Tibial nerve (tissue), 4 donors: ENCODE data around the gene OR52A5. TPM values are rescaled to one million over a fixed set of nuclear protein-coding genes. Genes with fewer than 3 reads are reported as not detected.

Source experiments
- DNase-seq, 2 donors: peaks; one replicate each; pipeline ENCODE4 v3.0.0-alpha.2; 2019; ENCODE audit warnings: low spot score in 2 of 2
- H3K27ac ChIP-seq, 4 donors: fragments of 200-600 bp; sonication (generic) in 3 of 4; one replicate each; pipeline ENCODE4 v1.5.1; 2017 to 2019; ENCODE audit warnings: mild to moderate bottlenecking in 1 of 4
- H3K27me3 ChIP-seq, 2 donors: fragments of 200-600 bp; sonication (generic) in 1 of 2; one replicate each; pipeline versions ENCODE4 v1.5.1 to v1.6.0; 2017 to 2019
- H3K36me3 ChIP-seq, 3 donors: fragments of 200-600 bp; sonication (generic); one replicate each; pipeline ENCODE4 v1.5.1; 2018 to 2019
- H3K4me1 ChIP-seq, 4 donors: fragments of 200-600 bp; sonication (generic) in 3 of 4; one replicate each; pipeline ENCODE4 v1.5.1; 2017 to 2019
- H3K4me3 ChIP-seq, 4 donors: fragments of 200-600 bp; sonication (generic) in 3 of 4; one replicate each; pipeline ENCODE4 v1.5.1; 2017 to 2019; ENCODE audit warnings: mild to moderate bottlenecking in 1 of 4, moderate library complexity in 1 of 4
- H3K9me3 ChIP-seq, 4 donors: fragments of 200-600 bp; sonication (generic) in 3 of 4; one replicate each; pipeline ENCODE4 v1.5.1; 2017 to 2019
- EP300 ChIP-seq, 2 donors: sonication (generic); formaldehyde crosslinking; IDR thresholded peaks; one replicate each; pipeline ENCODE4 v1.6.1; 2017; ENCODE audit warnings: antibody characterized with exemption in 2 of 2, mild to moderate bottlenecking in 1 of 2
- POLR2A ChIP-seq, 2 donors: fragments of 450-650 bp; IDR thresholded peaks; one replicate each; pipeline ENCODE4 v1.6.1; 2017; ENCODE audit warnings: antibody characterized with exemption in 2 of 2, mild to moderate bottlenecking in 2 of 2, moderate library complexity in 2 of 2
- WGBS, 2 donors: methylation state at CpG; one replicate each; pipeline ENCODE4 v1.1.5; 2018; 5-methylcytosine and 5-hydroxymethylcytosine counted together
- total RNA-seq, 4 donors: library from RNA; depleted of rRNA; stranded (reverse); fragments of >200 nt; gene quantifications; one replicate each; pipeline ENCODE4 v1.1.0, GENCODE V29; 2016
- TF ChIP-seq, protein P1 (sequence below), 5 experiments: fragments of 200-600 bp in 3 of 5; fragments of 450-650 bp in 2 of 5; sonication (generic) in 3 of 5; IDR thresholded peaks; one replicate each; pipeline ENCODE4 v1.5.1; 2016 to 2019; ENCODE audit warnings: antibody characterized with exemption in 5 of 5, mild to moderate bottlenecking in 3 of 5, moderate library complexity in 2 of 5

The OR52A5 gene
- total RNA-seq, 4 donors from 2014 or later: not detected

DNA sequence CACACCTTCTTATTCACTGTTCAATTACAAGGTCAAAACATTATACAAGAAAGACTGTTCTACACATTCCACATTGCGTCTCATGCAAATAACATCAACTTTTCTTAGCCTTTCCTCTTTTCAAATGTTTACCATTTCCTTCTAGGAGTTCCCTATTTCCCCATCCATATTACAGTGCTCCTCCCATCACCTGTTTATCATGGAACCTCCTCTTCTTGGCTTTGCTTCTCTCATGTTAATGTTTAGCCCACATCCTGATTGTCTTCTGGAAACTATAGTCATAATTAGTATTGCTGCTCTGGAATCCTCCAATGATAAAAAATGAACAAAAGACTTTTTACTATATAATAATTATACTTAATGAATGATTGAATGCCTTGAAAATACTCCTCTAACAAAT, 47.5 kb downstream of the OR52A5 start:
- no peak overlapping the region for H3K4me3 ChIP-seq
- H3K27me3 ChIP-seq: no peaks in the 10 kb centered on the region
- no peaks in the 10 kb centered on the region for H3K36me3 ChIP-seq
- H3K4me1 ChIP-seq: no peaks in the 10 kb centered on the region
- no peaks in the 10 kb centered on the region for H3K9me3 ChIP-seq
- H3K27ac ChIP-seq: no peak overlapping the region
- DNase-seq: no peak
- TF ChIP-seq POLR2A (IDR thresholded peaks at IDR 0.05) (no peak), EP300 (IDR thresholded peaks at IDR 0.05) (no peak)
- TF ChIP-seq, protein P1, sequence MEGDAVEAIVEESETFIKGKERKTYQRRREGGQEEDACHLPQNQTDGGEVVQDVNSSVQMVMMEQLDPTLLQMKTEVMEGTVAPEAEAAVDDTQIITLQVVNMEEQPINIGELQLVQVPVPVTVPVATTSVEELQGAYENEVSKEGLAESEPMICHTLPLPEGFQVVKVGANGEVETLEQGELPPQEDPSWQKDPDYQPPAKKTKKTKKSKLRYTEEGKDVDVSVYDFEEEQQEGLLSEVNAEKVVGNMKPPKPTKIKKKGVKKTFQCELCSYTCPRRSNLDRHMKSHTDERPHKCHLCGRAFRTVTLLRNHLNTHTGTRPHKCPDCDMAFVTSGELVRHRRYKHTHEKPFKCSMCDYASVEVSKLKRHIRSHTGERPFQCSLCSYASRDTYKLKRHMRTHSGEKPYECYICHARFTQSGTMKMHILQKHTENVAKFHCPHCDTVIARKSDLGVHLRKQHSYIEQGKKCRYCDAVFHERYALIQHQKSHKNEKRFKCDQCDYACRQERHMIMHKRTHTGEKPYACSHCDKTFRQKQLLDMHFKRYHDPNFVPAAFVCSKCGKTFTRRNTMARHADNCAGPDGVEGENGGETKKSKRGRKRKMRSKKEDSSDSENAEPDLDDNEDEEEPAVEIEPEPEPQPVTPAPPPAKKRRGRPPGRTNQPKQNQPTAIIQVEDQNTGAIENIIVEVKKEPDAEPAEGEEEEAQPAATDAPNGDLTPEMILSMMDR (IDR thresholded peaks at IDR 0.05): no peak
- WGBS, 2 donors: 91 to 93% methylated on average over 1 of the region's 1 CpG

DNA sequence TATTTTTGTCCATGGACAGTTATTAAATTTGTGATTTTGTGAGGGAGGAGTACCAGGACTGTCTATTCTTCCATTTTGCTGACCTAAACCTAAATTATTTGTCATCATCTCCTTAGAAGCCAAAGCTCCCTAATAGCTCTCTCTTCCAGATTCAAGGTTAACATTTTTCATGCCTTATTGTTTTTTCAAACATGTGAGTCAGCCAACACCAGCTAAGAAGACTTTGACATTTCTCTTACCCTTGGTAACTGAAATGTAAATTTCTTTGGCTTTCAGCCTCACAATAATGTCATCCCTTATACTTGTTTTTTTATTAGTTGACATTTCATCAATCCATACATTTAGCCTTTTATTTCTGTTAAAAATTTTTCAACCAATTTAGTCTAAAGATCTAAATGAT, 49.6 kb downstream of the OR52A5 start:
- no peaks in the 10 kb centered on the region for H3K9me3 ChIP-seq
- no peaks in the 10 kb centered on the region for H3K4me1 ChIP-seq
- TF ChIP-seq, protein P1 (IDR thresholded peaks at IDR 0.05): no peak
- TF ChIP-seq POLR2A (IDR thresholded peaks at IDR 0.05) (no peak), EP300 (IDR thresholded peaks at IDR 0.05) (no peak)
- no peak for DNase-seq
- no peak overlapping the region for H3K4me3 ChIP-seq
- H3K27me3 ChIP-seq: no peaks in the 10 kb centered on the region
- H3K36me3 ChIP-seq: no peaks in the 10 kb centered on the region
- no peak overlapping the region for H3K27ac ChIP-seq

DNA sequence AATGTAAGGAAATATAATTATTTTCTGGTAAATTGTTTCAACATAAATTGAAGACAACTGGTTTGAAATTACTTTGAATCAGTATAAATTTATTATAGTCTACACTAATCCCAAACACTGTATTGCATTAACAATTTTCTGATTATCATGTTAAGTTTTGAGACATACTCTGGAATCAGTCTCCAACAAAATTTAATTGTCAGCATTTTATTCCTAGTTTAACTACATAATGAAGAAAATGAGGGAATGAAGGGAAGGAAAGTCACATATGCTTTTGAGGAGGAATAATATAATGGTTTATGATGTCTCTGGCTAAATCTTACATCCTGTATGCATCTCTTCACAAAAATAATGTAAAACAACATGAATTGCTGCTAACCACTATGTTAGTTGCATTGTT, 54.6 kb downstream of the OR52A5 start:
- no peak for DNase-seq
- no peak overlapping the region for H3K4me3 ChIP-seq
- TF ChIP-seq POLR2A (IDR thresholded peaks at IDR 0.05) (no peak), EP300 (IDR thresholded peaks at IDR 0.05) (no peak)
- TF ChIP-seq, protein P1 (IDR thresholded peaks at IDR 0.05): no peak
- H3K9me3 ChIP-seq: no peaks in the 10 kb centered on the region
- H3K27me3 ChIP-seq: no peaks in the 10 kb centered on the region
- no peaks in the 10 kb centered on the region for H3K4me1 ChIP-seq
- H3K36me3 ChIP-seq: no peaks in the 10 kb centered on the region
- H3K27ac ChIP-seq: no peak overlapping the region

DNA sequence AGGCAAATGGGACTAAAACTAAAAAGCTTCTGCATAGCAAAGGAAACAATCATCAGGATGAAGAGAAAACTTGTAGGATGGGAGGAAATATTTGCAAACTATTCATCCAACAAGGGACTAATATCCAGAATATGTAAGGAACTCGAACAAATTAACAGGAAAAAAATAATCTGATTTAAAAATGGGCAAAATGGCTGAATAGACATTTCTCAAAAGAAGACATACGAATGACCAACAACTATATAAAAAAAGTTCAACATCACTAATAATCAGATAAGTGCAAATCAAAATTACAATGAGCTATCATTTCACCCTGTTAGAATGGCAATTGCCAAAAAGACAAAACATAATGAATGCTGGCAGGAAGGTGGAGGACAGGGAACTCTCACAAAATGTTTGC, 56.8 kb downstream of the OR52A5 start:
- no peaks in the 10 kb centered on the region for H3K4me1 ChIP-seq
- WGBS, 2 donors: 77 to 82% methylated on average over 2 of the region's 2 CpGs
- DNase-seq: no peak
- no peaks in the 10 kb centered on the region for H3K36me3 ChIP-seq
- no peak overlapping the region for H3K4me3 ChIP-seq
- H3K9me3 ChIP-seq: no peaks in the 10 kb centered on the region
- TF ChIP-seq, protein P1 (IDR thresholded peaks at IDR 0.05): no peak
- H3K27me3 ChIP-seq: no peaks in the 10 kb centered on the region
- H3K27ac ChIP-seq: no peak overlapping the region

Other genes with a start within 250 kb of the OR52A5 start
- not detected for gene OR51A7, start 234.6 kb downstream of the OR52A5 start, total RNA-seq
- gene OR51G2, start 219.0 kb downstream of the OR52A5 start, total RNA-seq: not detected
- not detected for gene OR51G1, start 214.0 kb downstream of the OR52A5 start, total RNA-seq
- not detected for gene OR51A4, start 190.8 kb downstream of the OR52A5 start, total RNA-seq
- gene OR51A2, start 182.6 kb downstream of the OR52A5 start, total RNA-seq: not detected
- not detected for gene OR51L1, start 143.5 kb downstream of the OR52A5 start, total RNA-seq
- not detected for gene OR52J3, start 91.8 kb downstream of the OR52A5 start, total RNA-seq
- not detected for gene OR52E2, start 78.7 kb downstream of the OR52A5 start, total RNA-seq
- not detected for gene OR52E1, start 68.8 kb downstream of the OR52A5 start, total RNA-seq
- gene OR52A1, start 16.4 kb upstream of the OR52A5 start, total RNA-seq: not detected
- gene OR51V1, start 62.3 kb upstream of the OR52A5 start, total RNA-seq: not detected
- 100 to 1,000 TPM in 2 of 4 donors, 10 to 100 TPM in 1, not detected in 1; 61.6 to 425 (median 151) TPM for gene HBB, start 88.7 kb upstream of the OR52A5 start, total RNA-seq
- 1 to 10 TPM in 1 of 4 donors, not detected in 3; 5.4 TPM for gene HBD, start 96.1 kb upstream of the OR52A5 start, total RNA-seq
- gene HBG1, start 111.5 kb upstream of the OR52A5 start, total RNA-seq: not detected
- gene HBG2, start 116.4 kb upstream of the OR52A5 start, total RNA-seq: not detected
- not detected for gene HBE1, start 131.6 kb upstream of the OR52A5 start, total RNA-seq
- gene OR51B4, start 163.6 kb upstream of the OR52A5 start, total RNA-seq: 1 to 10 TPM in 1 of 4 donors, under 1 TPM in 2, not detected in 1; 0.42 to 1.5 (median 0.98) TPM
- gene OR51B2, start 185.9 kb upstream of the OR52A5 start, total RNA-seq: under 1 TPM in 1 of 4 donors, not detected in 3; 0.63 TPM
- gene OR51B5, start 205.2 kb upstream of the OR52A5 start, total RNA-seq: 1 to 10 TPM in 3 of 4 donors, not detected in 1; 1.3 to 2.9 (median 2.0) TPM
- not detected for gene OR51B6, start 213.2 kb upstream of the OR52A5 start, total RNA-seq
- not detected for gene OR51M1, start 245.5 kb upstream of the OR52A5 start, total RNA-seq